GM23338 (cell line): ENCODE results near the gene RABL3. TPM values are rescaled to one million over a fixed set of nuclear protein-coding genes. Genes with fewer than 3 reads are reported as not detected.

Experiments
- polyA plus RNA-seq: library from polyadenylated mRNA; unstranded; fragments of >200 nt; fragmentation: Nextera tagmentation; extraction: Ambion mirVana; gene quantifications from 2 replicates; pipeline ENCODE4 v1.2.1, GENCODE V29; 2016
- small RNA-seq: library from RNA; depleted of rRNA; stranded (forward); fragments of <200 nt; gene quantifications from one replicate; pipeline ENCODE3, GENCODE V24; 2014; ENCODE audit warnings: low replicate concordance
- total RNA-seq: library from RNA; depleted of rRNA; stranded (reverse); fragments of >200 nt; shearing (Covaris generic); gene quantifications from 2 replicates; pipeline ENCODE4 v1.2.3, GENCODE V29; 2014; rRNA removed

The RABL3 gene
- total and polyA plus RNA-seq, 2 experiments from 2014 or later = 7.8 to 9.8 TPM

Small RNA genes lying within 50 kb of the gene (small RNA-seq; reads per million reads assigned to genes)
- gene MTCO1P29 (not detected), gene MTCO2P29 (not detected)

Other genes with a start within 250 kb of the RABL3 start
- 149 and 199 TPM in 2 replicates for gene NDUFB4, start 146.2 kb downstream of the RABL3 start, total RNA-seq
- 716 and 796 TPM in 2 replicates for gene NDUFB4, start 146.2 kb downstream of the RABL3 start, polyA plus RNA-seq
- gene HGD, start 60.3 kb downstream of the RABL3 start, total RNA-seq = not detected in 2 replicates
- not detected in 2 replicates for gene HGD, start 60.3 kb downstream of the RABL3 start, polyA plus RNA-seq
- gene GTF2E1, start 228 bp upstream of the RABL3 start, total RNA-seq = 40.9 and 69.0 TPM in 2 replicates
- 24.3 and 24.7 TPM in 2 replicates for gene GTF2E1, start 228 bp upstream of the RABL3 start, polyA plus RNA-seq
- 2.9 and 4.2 TPM in 2 replicates for gene STXBP5L, start 165.7 kb upstream of the RABL3 start, total RNA-seq
- gene STXBP5L, start 165.7 kb upstream of the RABL3 start, polyA plus RNA-seq = 2.1 and 6.0 TPM in 2 replicates